Mesenchymal stem cell (in vitro differentiated cells and primary cell): ENCODE data around the gene ARHGAP42. TPM values are rescaled to one million over a fixed set of nuclear protein-coding genes. Genes with fewer than 3 reads are reported as not detected.

Experiments
- DNase-seq: peaks from one replicate; pipeline ENCODE4 v3.0.0-alpha.2; 2013
- H2AFZ ChIP-seq: one replicate; pipeline ENCODE4 v1.6.1; 2013; ENCODE audit warnings: low read depth, mild to moderate bottlenecking, control low read depth, inconsistent platforms, low read length, moderate library complexity
- H2AK5ac ChIP-seq: 2 replicates; pipeline ENCODE4 v1.6.1; 2013; ENCODE audit warnings: low read length, moderate library complexity, mild to moderate bottlenecking, inconsistent platforms; ENCODE audit not compliant: severe bottlenecking
- H2BK120ac ChIP-seq: one replicate; pipeline ENCODE4 v1.6.1; 2013; ENCODE audit warnings: low read depth, mild to moderate bottlenecking, inconsistent platforms, low read length, moderate library complexity
- H2BK12ac ChIP-seq, 2 experiments: one replicate each; pipeline ENCODE4 v1.6.1; 2013; ENCODE audit warnings: inconsistent platforms in 2 of 2, low read length in 2 of 2, mild to moderate bottlenecking in 2 of 2, moderate library complexity in 2 of 2, control low read depth in 1 of 2
- H2BK15ac ChIP-seq: one replicate; pipeline ENCODE4 v1.6.1; 2013; ENCODE audit warnings: mild to moderate bottlenecking, low read depth, inconsistent platforms; ENCODE audit not compliant: poor library complexity, severe bottlenecking
- H2BK5ac ChIP-seq: 2 replicates; pipeline ENCODE4 v1.6.1; 2013; ENCODE audit warnings: low read depth, mild to moderate bottlenecking, low read length, control low read depth, inconsistent platforms; ENCODE audit not compliant: poor library complexity, severe bottlenecking
- H3K14ac ChIP-seq, 2 experiments: one replicate each; pipeline ENCODE4 v1.6.1; 2013; ENCODE audit warnings: inconsistent platforms in 2 of 2, low read length in 2 of 2, control low read depth in 1 of 2, mild to moderate bottlenecking in 1 of 2, moderate library complexity in 1 of 2
- H3K18ac ChIP-seq, 2 experiments: one replicate each; pipeline ENCODE4 v1.6.1; 2013; ENCODE audit warnings: inconsistent platforms in 2 of 2, low read length in 2 of 2, control low read depth in 1 of 2, low read depth in 1 of 2, mild to moderate bottlenecking in 1 of 2
- H3K23ac ChIP-seq, 2 experiments: one replicate each; pipeline ENCODE4 v1.6.1; 2013; ENCODE audit warnings: inconsistent platforms in 2 of 2, low read length in 2 of 2, mild to moderate bottlenecking in 2 of 2, moderate library complexity in 2 of 2, control low read depth in 1 of 2
- H3K27ac ChIP-seq: 2 replicates; pipeline ENCODE4 v1.5.1; 2013; ENCODE audit warnings: mild to moderate bottlenecking, moderate library complexity, low read length, control low read depth, inconsistent platforms; ENCODE audit not compliant: poor library complexity, severe bottlenecking
- H3K27me3 ChIP-seq, 2 experiments: 2 replicates each; pipeline versions ENCODE4 v1.6.1 to v1.7.0; 2013; ENCODE audit warnings: low read length in 2 of 2, mild to moderate bottlenecking in 2 of 2, moderate library complexity in 2 of 2, control low read depth in 1 of 2, inconsistent platforms in 1 of 2; ENCODE audit not compliant: control insufficient read depth in 1 of 2, insufficient read depth in 1 of 2
- H3K36me3 ChIP-seq, 2 experiments: 2 replicates each; pipeline versions ENCODE4 v1.6.1 to v1.7.0; 2013; ENCODE audit warnings: low read length in 2 of 2, control low read depth in 1 of 2, inconsistent platforms in 1 of 2, low read depth in 1 of 2, mild to moderate bottlenecking in 1 of 2; ENCODE audit not compliant: insufficient read depth in 2 of 2, control insufficient read depth in 1 of 2
- H3K4ac ChIP-seq, 2 experiments: one replicate each; pipeline ENCODE4 v1.6.1; 2013; ENCODE audit warnings: inconsistent platforms in 2 of 2, low read length in 2 of 2, mild to moderate bottlenecking in 2 of 2, moderate library complexity in 2 of 2, control low read depth in 1 of 2, low read depth in 1 of 2
- H3K4me1 ChIP-seq: 2 replicates; pipeline ENCODE4 v1.6.1; 2013; ENCODE audit warnings: low read depth, low read length, control low read depth; ENCODE audit not compliant: control insufficient read depth, insufficient read depth
- H3K4me2 ChIP-seq: 2 replicates; pipeline ENCODE4 v1.6.1; 2013; ENCODE audit warnings: low read length, mild to moderate bottlenecking, inconsistent platforms; ENCODE audit not compliant: poor library complexity, severe bottlenecking
- H3K4me3 ChIP-seq, 2 experiments: 2 replicates each; pipeline versions ENCODE4 v1.5.1 to v1.7.0; 2013; ENCODE audit warnings: low read length in 2 of 2, mild to moderate bottlenecking in 2 of 2, control low read depth in 1 of 2, low read depth in 1 of 2; ENCODE audit not compliant: insufficient read depth in 1 of 2
- H3K79me1 ChIP-seq: replicated peaks from 2 replicates; pipeline ENCODE4 v1.6.1; 2013; ENCODE audit warnings: mild to moderate bottlenecking, control low read depth, low read length, inconsistent platforms; ENCODE audit not compliant: poor library complexity, severe bottlenecking
- H3K9ac ChIP-seq: 2 replicates; pipeline ENCODE4 v1.7.0; 2013; ENCODE audit warnings: mild to moderate bottlenecking, low read length, moderate library complexity
- H3K9me3 ChIP-seq: 2 replicates; pipeline ENCODE4 v1.7.0; 2013; ENCODE audit warnings: mild to moderate bottlenecking, low read length; ENCODE audit not compliant: control insufficient read depth
- H4K8ac ChIP-seq: one replicate; pipeline ENCODE4 v1.6.1; 2013; ENCODE audit warnings: inconsistent platforms, mild to moderate bottlenecking, low read length, moderate library complexity
- H4K91ac ChIP-seq: one replicate; pipeline ENCODE4 v1.6.1; 2013; ENCODE audit warnings: mild to moderate bottlenecking, low read length, inconsistent platforms
- WGBS: methylation state at CpG from one replicate; pipeline ENCODE4 v1.1.7; 2013; ENCODE audit warnings: mixed read lengths; 5-methylcytosine and 5-hydroxymethylcytosine counted together
- polyA plus RNA-seq, 2 experiments: library from polyadenylated mRNA; stranded (reverse); fragments of 200-250 nt; gene quantifications; one replicate each; pipeline ENCODE4 v1.2.3, GENCODE V29; 2013

The ARHGAP42 gene
- polyA plus RNA-seq (2013, experiment 1 of 2), result 13.3 TPM
- polyA plus RNA-seq (2013, experiment 2 of 2), result 15.6 TPM

GRCh38 chr11:100687054-100687629, at the start of gene ARHGAP42:
Gene ARHGAP42 (plus strand): TSS chr11:100687288. CDS start chr11:100687679, 391 bp downstream.
- peak within 1 kb of the TSS; percentile 88 to 90 for H3K4me3 ChIP-seq
- H3K27ac ChIP-seq, result peak within 1 kb of the TSS; percentile 80
- peaks cover 4% of the 10 kb centered on the region for H3K4me1 ChIP-seq
- peaks cover 4% of the 10 kb centered on the region for H3K79me1 ChIP-seq
- H3K18ac ChIP-seq, result peak within 1 kb of the TSS; percentile 95 to 96
- peak within 1 kb of the TSS; percentile 88 for H4K91ac ChIP-seq
- H2BK5ac ChIP-seq, result peak within 1 kb of the TSS; percentile 89
- peak within 1 kb of the TSS; percentile 84 to 90 for H2BK12ac ChIP-seq
- H3K4me2 ChIP-seq, result peak within 1 kb of the TSS; percentile 88
- H2BK15ac ChIP-seq, result peak within 1 kb of the TSS; percentile 89
- H2AFZ ChIP-seq, result peak within 1 kb of the TSS; percentile 89
- no peaks in the 10 kb centered on the region for H3K9me3 ChIP-seq
- no peaks in the 10 kb centered on the region for H3K36me3 ChIP-seq
- H3K9ac ChIP-seq, result peak within 1 kb of the TSS; percentile 92
- DNase-seq, result peak; percentile 74
- H3K27me3 ChIP-seq, result no peaks in the 10 kb centered on the region
- peak within 1 kb of the TSS; percentile 64 to 86 for H3K4ac ChIP-seq
- H4K8ac ChIP-seq, result peak within 1 kb of the TSS; percentile 84
- under 1% methylated on average over 55 of the region's 80 CpGs for WGBS
- H2AK5ac ChIP-seq, result no peak within 1 kb of the TSS
- H2BK120ac ChIP-seq, result peak within 1 kb of the TSS; percentile 67
- H3K23ac ChIP-seq, result peak within 1 kb of the TSS in 1 of 2 experiments; percentile 83
- peak within 1 kb of the TSS in 1 of 2 experiments; percentile 73 for H3K14ac ChIP-seq

GRCh38 chr11:100637706-100638105, 49.4 kb upstream of the ARHGAP42 start:
- no peaks in the 10 kb centered on the region for H3K9me3 ChIP-seq
- H2AK5ac ChIP-seq, result no peak overlapping the region
- H3K23ac ChIP-seq, result no peak overlapping the region
- no peak overlapping the region for H3K27ac ChIP-seq
- no peak overlapping the region for H3K4ac ChIP-seq
- H2BK120ac ChIP-seq, result no peak overlapping the region
- H4K91ac ChIP-seq, result peak overlapping the region; percentile 65
- H2BK5ac ChIP-seq, result no peak overlapping the region
- peaks cover 3% of the 10 kb centered on the region for H3K4me1 ChIP-seq
- H2BK15ac ChIP-seq, result no peak overlapping the region
- H4K8ac ChIP-seq, result no peak overlapping the region
- H3K4me2 ChIP-seq, result no peak overlapping the region
- no peak for DNase-seq
- H3K9ac ChIP-seq, result no peak overlapping the region
- no peaks in the 10 kb centered on the region for H3K27me3 ChIP-seq
- H3K14ac ChIP-seq, result no peak overlapping the region
- WGBS, result 83% methylated on average over 9 of the region's 10 CpGs
- no peak overlapping the region for H3K4me3 ChIP-seq
- H3K79me1 ChIP-seq, result no peaks in the 10 kb centered on the region
- no peak overlapping the region for H2AFZ ChIP-seq
- no peaks in the 10 kb centered on the region for H3K36me3 ChIP-seq
- peak overlapping the region in 1 of 2 experiments; percentile 72 for H3K18ac ChIP-seq
- no peak overlapping the region for H2BK12ac ChIP-seq

- no peaks in the 10 kb centered on the region for H3K79me1 ChIP-seq
- no peak overlapping the region for H2BK15ac ChIP-seq
- H3K27me3 ChIP-seq, result no peaks in the 10 kb centered on the region
- H3K14ac ChIP-seq, result no peak overlapping the region
- H3K27ac ChIP-seq, result no peak overlapping the region
- no peak overlapping the region for H2AFZ ChIP-seq
- H3K9ac ChIP-seq, result no peak overlapping the region
- no peak overlapping the region for H3K4me2 ChIP-seq
- no peak overlapping the region for H2BK5ac ChIP-seq
- peaks cover 2% of the 10 kb centered on the region for H3K4me1 ChIP-seq
- WGBS, result 83% methylated on average over 1 of the region's 1 CpG
- H4K91ac ChIP-seq, result no peak overlapping the region
- no peak overlapping the region for H3K23ac ChIP-seq
- peak overlapping the region; percentile 35 for H4K8ac ChIP-seq
- H3K9me3 ChIP-seq, result no peaks in the 10 kb centered on the region
- DNase-seq, result no peak
- H3K4me3 ChIP-seq, result no peak overlapping the region
- H3K36me3 ChIP-seq, result no peaks in the 10 kb centered on the region
- H3K4ac ChIP-seq, result no peak overlapping the region
- peak overlapping the region in 1 of 2 experiments; percentile 16 for H3K18ac ChIP-seq
- H2BK120ac ChIP-seq, result no peak overlapping the region
- no peak overlapping the region for H2AK5ac ChIP-seq
- H2BK12ac ChIP-seq, result no peak overlapping the region
Observed at GRCh38 chr11:100638648-100639047, 48.4 kb upstream of the ARHGAP42 start.

- Histone ChIP-seq H3K27me3 (no peaks in the 10 kb centered on the region), H3K14ac (no peak overlapping the region), H2AK5ac (no peak overlapping the region), H3K9me3 (no peaks in the 10 kb centered on the region), H3K27ac (no peak overlapping the region), H2BK12ac (no peak overlapping the region), H2BK15ac (no peak overlapping the region), H2BK5ac (no peak overlapping the region), H3K18ac (peak overlapping the region in 1 of 2 experiments; percentile 23), H3K79me1 (no peaks in the 10 kb centered on the region), H4K8ac (no peak overlapping the region), H3K4me2 (peak overlapping the region; percentile 53), H3K36me3 (no peaks in the 10 kb centered on the region), H2AFZ (no peak overlapping the region), H3K4me3 (no peak overlapping the region), H2BK120ac (no peak overlapping the region), H3K4ac (peak overlapping the region in 1 of 2 experiments; percentile 59), H4K91ac (no peak overlapping the region), H3K23ac (no peak overlapping the region), H3K9ac (no peak overlapping the region), H3K4me1 (peaks cover 2% of the 10 kb centered on the region)
- DNase-seq, result peak; percentile 88
- 0% methylated on average over 9 of the region's 9 CpGs for WGBS
Observed at GRCh38 chr11:100639140-100639539, 47.9 kb upstream of the ARHGAP42 start.
